HG03025 (cell line): ENCODE measurements around the gene PTPN7.
"Not testable (repeated sequence)": the region's sequence is repeated elsewhere in the genome, so short reads cannot be mapped to it uniquely, and the experiment has no call there.

Experiments
- ATAC-seq: cut with Tn5 transposase; IDR thresholded peaks from one replicate; pipeline ENCODE4 v1.9.1; 2021; ENCODE audit warnings: mild to moderate bottlenecking, moderate library complexity; ENCODE audit not compliant: unreplicated experiment, low FRiP score

Gene PTPN7

DNA sequence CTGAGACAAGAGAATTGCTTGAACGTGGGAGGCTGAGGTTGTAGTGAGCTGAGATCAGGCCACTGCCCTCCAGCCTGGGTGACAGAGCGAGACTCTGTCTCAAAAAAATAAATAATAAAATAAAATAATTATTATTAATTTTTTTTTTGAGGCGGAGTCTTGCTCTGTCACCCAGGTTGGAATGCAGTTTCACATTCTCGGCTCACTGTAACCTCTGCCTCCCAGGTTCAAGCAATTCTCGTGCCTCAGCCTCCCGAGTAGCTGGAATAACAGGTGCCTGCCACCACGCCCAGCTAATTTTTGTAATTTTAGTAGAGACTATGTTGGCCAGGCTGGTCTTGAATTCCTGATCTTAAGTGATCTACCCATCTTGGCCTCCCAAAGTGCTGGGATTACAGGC lies 48.8 kb downstream of the PTPN7 start:
- ATAC-seq: not testable (repeated sequence)

DNA sequence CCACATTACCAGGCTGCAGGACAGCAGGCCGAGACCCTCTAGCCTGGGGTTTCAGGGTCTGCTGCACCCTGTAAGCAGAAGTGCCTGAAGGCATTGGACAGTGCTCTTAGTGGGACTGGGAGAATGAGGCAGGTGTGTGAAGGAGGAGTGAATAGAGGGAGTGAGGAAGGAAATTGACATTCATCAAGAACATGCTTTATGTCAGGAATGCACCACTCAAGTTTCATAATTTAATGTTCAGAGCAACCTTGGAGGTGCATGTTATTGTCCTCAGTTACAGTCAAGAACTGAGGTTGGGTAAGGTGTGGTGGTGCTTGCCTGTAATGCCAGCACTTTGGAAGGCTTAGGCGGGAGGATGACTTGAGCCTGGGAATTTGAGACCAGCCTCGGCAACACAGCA lies 49.4 kb downstream of the PTPN7 start:
- no peak for ATAC-seq

DNA sequence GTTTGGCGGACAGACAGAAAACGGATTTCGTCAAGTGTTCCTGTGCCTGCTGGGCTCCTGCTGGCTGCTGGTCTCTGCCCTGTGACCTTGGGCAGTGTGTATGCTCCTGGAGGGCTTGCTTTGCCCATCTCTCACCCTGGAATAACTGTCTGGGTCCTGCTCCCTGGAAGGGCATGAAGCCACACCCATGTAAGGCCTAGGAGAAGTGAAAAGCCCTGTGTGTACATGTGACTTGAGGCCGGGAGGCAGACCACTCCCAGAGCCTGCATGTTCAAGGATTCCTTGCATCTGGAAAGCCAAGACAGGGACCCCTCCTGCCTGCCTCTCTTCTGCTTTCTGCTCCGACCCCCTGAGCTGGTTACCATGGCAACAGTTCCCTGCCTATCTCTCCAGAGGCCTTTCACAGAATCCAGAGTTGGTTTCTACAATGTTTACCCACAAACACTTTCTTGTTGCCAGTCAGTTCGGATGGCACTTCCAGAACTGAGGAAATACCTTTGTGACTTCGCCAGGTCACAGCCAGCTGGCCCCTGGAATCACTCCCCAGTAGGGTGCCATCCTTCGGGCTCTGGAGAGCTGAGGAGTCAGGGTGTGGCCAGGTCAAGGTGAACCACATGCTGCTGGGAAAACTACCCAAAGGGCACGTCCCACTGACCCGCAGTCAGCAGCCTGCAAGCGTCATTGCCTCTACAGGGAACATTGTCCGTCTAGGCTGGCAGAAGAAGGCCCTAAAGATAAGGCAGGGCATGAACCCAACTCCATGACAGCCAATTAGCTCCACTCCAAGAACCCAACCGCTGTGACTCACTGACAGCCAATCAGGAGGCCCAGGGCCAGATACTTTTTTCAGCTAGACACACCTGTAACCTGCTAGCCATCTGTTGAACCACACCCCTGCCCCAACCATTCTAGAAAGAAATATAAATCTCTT lies 52.3 kb downstream of the PTPN7 start:
- no peak for ATAC-seq

DNA sequence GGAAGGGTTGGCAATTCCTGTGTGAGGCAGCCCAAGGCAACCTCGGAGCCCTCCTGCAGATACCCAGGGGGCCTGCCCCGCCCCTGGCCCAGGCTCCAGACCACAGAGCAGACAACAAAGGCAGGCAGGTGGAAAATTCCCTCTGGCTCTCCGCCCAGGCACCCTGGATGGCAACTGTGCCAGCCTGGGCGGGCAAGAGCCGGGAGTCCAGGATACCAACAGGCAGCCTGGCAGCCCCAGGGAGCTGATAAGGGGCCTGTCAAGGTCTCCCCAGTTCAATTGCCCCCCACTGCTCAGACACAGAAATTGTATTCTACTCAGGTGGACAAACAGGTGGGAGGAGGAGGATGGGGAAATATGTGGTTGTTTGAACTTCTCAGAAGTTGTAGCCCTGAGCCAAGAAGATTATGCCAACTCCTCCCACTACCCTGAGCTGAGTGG lies 53.1 kb downstream of the PTPN7 start:
- ATAC-seq: no peak

DNA sequence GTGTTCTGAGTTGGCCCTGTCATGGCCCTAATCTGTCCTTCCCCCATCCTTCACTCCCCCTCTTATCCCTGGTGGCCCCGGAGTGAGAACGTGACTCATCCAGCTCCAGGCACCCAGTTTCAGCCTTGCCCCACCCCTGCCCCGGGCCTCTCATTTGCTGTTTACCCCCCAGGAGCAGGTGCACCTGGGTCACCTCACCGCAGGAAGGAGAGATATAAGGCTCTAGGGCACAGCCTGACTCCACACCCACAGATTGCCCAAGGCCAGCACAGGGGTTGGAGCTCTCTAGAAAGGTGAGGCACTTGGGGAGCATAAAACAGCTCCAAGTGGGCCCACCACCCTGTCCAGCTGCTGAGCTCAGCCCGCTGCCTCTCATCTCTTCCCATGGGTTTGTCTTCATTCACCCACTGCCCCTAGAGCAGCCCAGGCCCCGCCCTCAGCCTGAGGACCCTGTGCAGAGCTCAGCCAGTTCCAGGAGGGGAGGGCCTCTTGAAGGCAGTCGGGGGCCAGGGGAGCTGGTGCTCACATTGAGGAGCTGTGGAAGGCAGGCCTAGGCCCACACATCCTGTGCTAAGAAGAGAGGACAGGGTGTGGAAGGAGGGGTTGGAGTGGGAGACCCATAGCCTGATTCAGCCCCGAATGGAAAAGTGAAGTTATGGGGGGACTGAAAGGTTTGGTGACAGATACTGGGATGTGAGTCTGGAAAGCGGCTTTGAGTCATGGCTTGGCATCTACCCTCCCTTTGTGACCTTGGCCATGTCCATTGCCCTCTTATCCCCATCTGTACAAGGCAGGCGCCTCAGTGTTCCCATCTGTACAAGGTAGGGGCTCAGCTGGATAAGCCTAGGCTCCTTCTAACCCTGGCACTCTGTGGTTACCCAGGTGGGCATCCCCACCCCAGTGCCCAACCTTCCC lies 53.8 kb downstream of the PTPN7 start:
- ATAC-seq: no peak

DNA sequence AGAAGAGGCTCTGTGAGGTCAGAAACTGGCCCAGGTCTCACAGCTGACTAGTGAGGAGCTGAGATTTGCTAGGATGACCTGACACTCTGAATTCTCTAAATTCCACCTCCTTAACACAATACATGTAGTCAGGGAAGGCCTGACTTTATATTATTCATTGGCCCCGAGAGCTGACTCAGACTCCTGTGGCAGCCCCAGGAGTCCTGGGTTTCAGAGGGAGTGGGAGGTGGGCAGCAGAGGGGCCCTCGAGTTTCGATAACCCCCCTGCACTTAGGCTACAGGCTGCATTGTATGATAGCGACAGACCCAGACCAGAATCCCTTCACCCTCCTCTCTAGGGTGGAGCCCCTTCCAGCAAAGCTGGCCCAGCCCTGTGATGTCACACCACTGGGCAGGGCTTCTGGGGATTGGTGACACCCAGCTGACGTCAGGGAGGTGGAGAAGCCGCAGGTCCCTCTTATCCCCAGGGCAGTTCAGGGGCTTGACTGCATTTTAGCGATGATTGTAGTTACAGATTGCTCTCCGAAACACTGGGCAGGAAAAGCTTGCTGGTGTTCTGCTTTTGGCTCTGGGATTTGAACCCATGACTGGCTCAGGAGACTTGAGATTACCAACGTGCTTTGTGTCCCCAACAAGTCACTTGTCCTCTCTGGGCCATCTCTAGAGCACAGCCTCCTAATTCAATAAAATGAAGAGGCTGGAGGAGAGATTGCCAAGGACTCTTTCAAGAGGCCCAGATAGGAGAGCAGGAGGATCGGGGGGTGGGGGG lies 54.6 kb downstream of the PTPN7 start:
- ATAC-seq: no peak

DNA sequence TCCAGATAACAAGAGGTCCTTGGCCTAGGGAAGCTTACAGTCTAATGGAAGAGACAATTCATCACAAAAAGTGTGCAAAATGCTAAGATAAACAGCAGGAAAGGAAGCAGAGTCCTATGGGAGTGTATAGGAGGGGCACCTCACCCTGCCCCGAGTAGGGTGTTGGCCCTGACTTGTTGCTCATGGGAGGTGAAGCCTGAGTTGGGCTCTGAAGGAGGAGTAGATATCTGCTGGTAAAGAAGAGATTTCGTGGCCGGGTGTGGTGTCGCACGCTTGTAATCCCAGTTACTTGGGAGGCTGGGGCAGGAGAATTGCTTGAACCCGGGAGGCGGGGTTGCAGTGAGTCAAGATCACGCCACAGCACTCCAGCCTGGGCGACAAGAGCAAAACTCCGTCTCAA lies 56.3 kb downstream of the PTPN7 start:
- ATAC-seq: no peak

DNA sequence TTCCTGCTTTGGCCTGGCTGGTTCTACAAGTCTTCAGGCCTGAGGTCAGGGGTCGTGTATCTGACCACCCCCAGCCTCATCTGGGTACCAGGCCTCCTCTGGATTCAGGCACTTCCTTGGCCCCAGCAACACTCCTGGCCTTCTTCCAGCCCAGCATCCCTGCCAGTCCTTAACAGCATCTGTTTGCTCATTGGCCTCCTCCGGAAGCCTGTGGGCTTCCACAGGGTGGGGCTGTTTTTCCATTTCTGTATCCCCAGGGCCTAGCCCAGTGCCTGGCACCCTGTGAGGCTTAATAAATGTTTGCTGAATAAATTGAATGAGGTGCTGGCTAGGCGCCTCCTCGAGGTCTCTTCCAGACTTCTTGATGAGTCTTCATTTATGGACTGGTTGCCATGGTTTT lies 59.2 kb downstream of the PTPN7 start:
- ATAC-seq: no peak
